Measurements from ENCODE around the gene S1PR1. TPM values are rescaled to one million over a fixed set of nuclear protein-coding genes. Genes with fewer than 3 reads are reported as not detected.

Gene S1PR1
- total and polyA plus RNA-seq, 2 of the 13 experiments (the other 11 are each of a cell fraction or from before 2014, with no cell fraction given): not detected

DNA sequence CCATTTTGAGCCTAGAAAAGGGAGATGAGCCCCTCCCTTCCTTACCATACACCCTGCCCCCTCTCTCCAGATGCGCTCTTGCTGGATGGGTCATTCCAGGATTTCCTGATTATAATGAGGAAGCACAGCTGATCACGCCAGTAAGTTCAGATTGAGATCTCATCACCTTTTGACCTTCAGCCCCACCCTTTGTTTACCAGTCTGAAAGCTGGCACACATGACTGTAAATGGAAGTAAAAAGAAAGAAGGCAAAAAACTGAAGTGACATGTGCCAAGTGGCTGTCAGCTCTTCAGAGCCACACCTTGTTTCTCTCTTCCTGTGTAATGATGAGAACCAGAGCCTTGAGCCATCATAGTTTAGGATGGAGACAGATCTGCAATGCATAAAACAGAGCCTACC lies 27.9 kb downstream of the S1PR1 start:
- no peak for TF ChIP-seq ZNF788 (CRISPR knock-in tag; IDR thresholded peaks at IDR 0.05; ENCODE audit: borderline replicate concordance)
- TF ChIP-seq HNRNPUL1 (IDR thresholded peaks at IDR 0.05; ENCODE audit: low read depth, low read length): no peak
- no peak overlapping the region for H3K27ac ChIP-seq (ENCODE audit: extremely low read length, insufficient read depth, low read length)
- no peak overlapping the region for H2AFZ ChIP-seq (ENCODE audit: low read length)
- CTCF ChIA-PET (ENCODE audit: low intra/inter-chr PET ratio, low total read pairs): no interaction called here
- H3K9me3 ChIP-seq (ENCODE audit: low read length): no peaks in the 10 kb centered on the region
- FAIRE-seq (no peak), ATAC-seq (no peak), DNase-seq (ENCODE audit: low spot score) (no peak)
- no peak overlapping the region for H3K9ac ChIP-seq (ENCODE audit: insufficient read depth, low read depth, low read length)
- H3K36me3 ChIP-seq (replicated peaks in 1 of 2; ENCODE audit: control insufficient read depth in 1 of 2, insufficient read depth in 2 of 2, low read length in 2 of 2): no peaks in the 10 kb centered on the region
- POLR2A ChIA-PET: no interaction called here
- WGBS (ENCODE audit: low lambda C conversion rate): 19% methylated on average over 2 of the region's 2 CpGs
- H3K27me3 ChIP-seq (ENCODE audit: control insufficient read depth in 1 of 2, insufficient read depth in 2 of 2, low read length in 2 of 2): no peaks in the 10 kb centered on the region; a peak in 1 of 5 replicates
- BruUV-seq (replicated peaks): no TSS peak
- H3K4me3 ChIP-seq (replicated peaks in 1 of 3; ENCODE audit: insufficient read depth in 1 of 3, low read depth in 2 of 3, low read length in 3 of 3): no peak overlapping the region
- H3K4me2 ChIP-seq (ENCODE audit: low read depth, low read length): no peak overlapping the region
- no peaks in the 10 kb centered on the region for H4K20me1 ChIP-seq (ENCODE audit: insufficient read depth, low read length)
- no peaks in the 10 kb centered on the region for H3K79me2 ChIP-seq (ENCODE audit: insufficient read depth, low read length)
- in situ Hi-C loops (cut with HindIII; ENCODE audit: extremely low pct_ligation_motif_present, low pct_unique_long_range_greater_than_20kb): no loop called here
- peaks cover 8% of the 10 kb centered on the region for H3K4me1 ChIP-seq (ENCODE audit: insufficient read depth, low read length)
- intact Hi-C loops (cut with micrococcal nuclease; ENCODE audit: unreplicated experiment): no loop called here

DNA sequence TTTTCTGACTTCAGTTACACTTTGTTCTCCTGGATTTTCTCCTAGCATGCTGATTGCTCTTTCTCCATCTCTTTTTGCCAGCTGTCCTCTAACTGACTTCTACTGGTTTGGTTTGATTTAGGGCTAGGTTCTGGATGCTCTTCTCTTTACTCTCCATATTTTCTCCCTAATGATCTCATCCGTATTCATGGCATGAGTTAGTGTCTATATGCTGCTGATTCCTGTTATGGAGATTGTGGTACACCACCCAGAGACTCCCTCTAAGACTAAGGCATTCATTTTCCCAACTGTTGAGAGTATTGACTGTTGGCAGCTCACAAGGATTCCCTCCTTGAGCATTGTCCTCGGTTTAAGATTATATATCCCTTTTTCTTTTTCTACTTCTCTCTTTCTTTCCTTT lies 28.9 kb downstream of the S1PR1 start:
- CTCF ChIA-PET (ENCODE audit: low intra/inter-chr PET ratio, low total read pairs): no interaction called here
- FAIRE-seq (no peak), ATAC-seq (no peak), DNase-seq (ENCODE audit: low spot score) (no peak)
- no peak overlapping the region for H3K9ac ChIP-seq (ENCODE audit: insufficient read depth, low read depth, low read length)
- H3K36me3 ChIP-seq (replicated peaks in 1 of 2; ENCODE audit: control insufficient read depth in 1 of 2, insufficient read depth in 2 of 2, low read length in 2 of 2): no peaks in the 10 kb centered on the region
- no peaks in the 10 kb centered on the region; a peak in 1 of 5 replicates for H3K27me3 ChIP-seq (ENCODE audit: control insufficient read depth in 1 of 2, insufficient read depth in 2 of 2, low read length in 2 of 2)
- TF ChIP-seq PAXIP1 (CRISPR knock-in tag; conservative IDR thresholded peaks at IDR 0.05) (no peak), ZFP36L1 (CRISPR knock-in tag; IDR thresholded peaks at IDR 0.05) (no peak)
- intact Hi-C loops (cut with micrococcal nuclease; ENCODE audit: unreplicated experiment): no loop called here
- H2AFZ ChIP-seq (ENCODE audit: low read length): no peak overlapping the region
- no peaks in the 10 kb centered on the region for H4K20me1 ChIP-seq (ENCODE audit: insufficient read depth, low read length)
- no peak overlapping the region for H3K4me2 ChIP-seq (ENCODE audit: low read depth, low read length)
- H3K4me1 ChIP-seq (ENCODE audit: insufficient read depth, low read length): peaks cover 6% of the 10 kb centered on the region
- in situ Hi-C loops (cut with HindIII; ENCODE audit: extremely low pct_ligation_motif_present, low pct_unique_long_range_greater_than_20kb): no loop called here
- H3K27ac ChIP-seq (ENCODE audit: extremely low read length, insufficient read depth, low read length): no peak overlapping the region
- no peaks in the 10 kb centered on the region for H3K9me3 ChIP-seq (ENCODE audit: low read length)
- no peaks in the 10 kb centered on the region for H3K79me2 ChIP-seq (ENCODE audit: insufficient read depth, low read length)
- POLR2A ChIA-PET: no interaction called here
- BruUV-seq (replicated peaks): no TSS peak
- 52% methylated on average over 2 of the region's 2 CpGs for WGBS (ENCODE audit: low lambda C conversion rate)
- no peak overlapping the region for H3K4me3 ChIP-seq (replicated peaks in 1 of 3; ENCODE audit: insufficient read depth in 1 of 3, low read depth in 2 of 3, low read length in 3 of 3)
